Measurements from ENCODE around the gene PDE7B.

Gene PDE7B

GRCh38 chr6:136180704-136181511 lies 329.4 kb downstream of the PDE7B start:
- Histone ChIP-seq H3K9me3 (ENCODE audit: insufficient read depth, low read depth, low read length) (no peaks in the 10 kb centered on the region), H3K14ac (ENCODE audit: low read length) (no peak overlapping the region), H3K18ac (ENCODE audit: low read length) (no peak overlapping the region), H2AFZ (ENCODE audit: insufficient read depth, low read length, poor library complexity) (no peak overlapping the region), H2BK120ac (ENCODE audit: insufficient read depth, low read length, poor library complexity) (no peak overlapping the region), H2BK12ac (ENCODE audit: low read length) (no peak overlapping the region), H3K23ac (ENCODE audit: low read length) (no peak overlapping the region), H3K79me2 (ENCODE audit: control insufficient read depth, insufficient read depth, low read length, poor library complexity) (no peaks in the 10 kb centered on the region), H3K27ac (ENCODE audit: low read depth, low read length) (no peak overlapping the region), H3K27me3 (ENCODE audit: insufficient read depth, low read length) (no peaks in the 10 kb centered on the region), H4K8ac (ENCODE audit: low read depth, low read length) (no peak overlapping the region), H3K9ac (ENCODE audit: low read length) (no peak overlapping the region), H3K4ac (ENCODE audit: low read depth, low read length) (no peak overlapping the region), H3K36me3 (ENCODE audit: control insufficient read depth in 1 of 2, insufficient read depth in 2 of 2, low read length in 2 of 2) (no peaks in the 10 kb centered on the region), H2AK5ac (ENCODE audit: low read length) (no peak overlapping the region), H3K4me3 (ENCODE audit: low read depth, low read length) (no peak overlapping the region), H3K79me1 (ENCODE audit: low read length) (no peaks in the 10 kb centered on the region), H4K91ac (ENCODE audit: low read depth, low read length) (no peak overlapping the region), H3K4me1 (ENCODE audit: control insufficient read depth in 1 of 2, insufficient read depth in 2 of 2, low read length in 2 of 2) (no peaks in the 10 kb centered on the region), H3K4me2 (ENCODE audit: low read length) (no peak overlapping the region), H4K12ac (ENCODE audit: low read depth, low read length) (no peak overlapping the region), H2BK5ac (ENCODE audit: low read depth, low read length, poor library complexity) (no peak overlapping the region)
- no CpG with 5 or more reads among the region's 4 CpGs for WGBS (ENCODE audit: extremely low coverage, insufficient coverage, insufficient read length)
- no peak for DNase-seq

GRCh38 chr6:136181512-136181833 lies 330.0 kb downstream of the PDE7B start:
- Histone ChIP-seq H3K14ac (ENCODE audit: low read length) (no peak overlapping the region), H3K36me3 (ENCODE audit: control insufficient read depth in 1 of 2, insufficient read depth in 2 of 2, low read length in 2 of 2) (no peaks in the 10 kb centered on the region), H3K9ac (ENCODE audit: low read length) (no peak overlapping the region), H4K12ac (ENCODE audit: low read depth, low read length) (no peak overlapping the region), H3K4me1 (ENCODE audit: control insufficient read depth in 1 of 2, insufficient read depth in 2 of 2, low read length in 2 of 2) (no peaks in the 10 kb centered on the region), H3K79me2 (ENCODE audit: control insufficient read depth, insufficient read depth, low read length, poor library complexity) (no peaks in the 10 kb centered on the region), H2AK5ac (ENCODE audit: low read length) (no peak overlapping the region), H2AFZ (ENCODE audit: insufficient read depth, low read length, poor library complexity) (no peak overlapping the region), H4K8ac (ENCODE audit: low read depth, low read length) (no peak overlapping the region), H3K23ac (ENCODE audit: low read length) (no peak overlapping the region), H4K91ac (ENCODE audit: low read depth, low read length) (no peak overlapping the region), H3K27ac (ENCODE audit: low read depth, low read length) (no peak overlapping the region), H2BK12ac (ENCODE audit: low read length) (no peak overlapping the region), H2BK5ac (ENCODE audit: low read depth, low read length, poor library complexity) (no peak overlapping the region), H3K4me3 (ENCODE audit: low read depth, low read length) (no peak overlapping the region), H3K27me3 (ENCODE audit: insufficient read depth, low read length) (no peaks in the 10 kb centered on the region), H3K18ac (ENCODE audit: low read length) (no peak overlapping the region), H3K9me3 (ENCODE audit: insufficient read depth, low read depth, low read length) (no peaks in the 10 kb centered on the region), H3K4ac (ENCODE audit: low read depth, low read length) (no peak overlapping the region), H3K79me1 (ENCODE audit: low read length) (no peaks in the 10 kb centered on the region), H3K4me2 (ENCODE audit: low read length) (no peak overlapping the region), H2BK120ac (ENCODE audit: insufficient read depth, low read length, poor library complexity) (no peak overlapping the region)
- DNase-seq: no peak
- WGBS (ENCODE audit: extremely low coverage, insufficient coverage, insufficient read length): no CpG with 5 or more reads among the region's 1 CpG

GRCh38 chr6:136181861-136182260 lies 330.4 kb downstream of the PDE7B start:
- Histone ChIP-seq H4K91ac (ENCODE audit: low read depth, low read length) (no peak overlapping the region), H3K9me3 (ENCODE audit: insufficient read depth, low read depth, low read length) (no peaks in the 10 kb centered on the region), H3K36me3 (ENCODE audit: control insufficient read depth in 1 of 2, insufficient read depth in 2 of 2, low read length in 2 of 2) (no peaks in the 10 kb centered on the region), H4K12ac (ENCODE audit: low read depth, low read length) (no peak overlapping the region), H3K18ac (ENCODE audit: low read length) (no peak overlapping the region), H3K14ac (ENCODE audit: low read length) (no peak overlapping the region), H3K4me3 (ENCODE audit: low read depth, low read length) (no peak overlapping the region), H3K79me2 (ENCODE audit: control insufficient read depth, insufficient read depth, low read length, poor library complexity) (no peaks in the 10 kb centered on the region), H3K23ac (ENCODE audit: low read length) (no peak overlapping the region), H3K27me3 (ENCODE audit: insufficient read depth, low read length) (no peaks in the 10 kb centered on the region), H2BK5ac (ENCODE audit: low read depth, low read length, poor library complexity) (no peak overlapping the region), H2AK5ac (ENCODE audit: low read length) (no peak overlapping the region), H3K9ac (ENCODE audit: low read length) (no peak overlapping the region), H2BK12ac (ENCODE audit: low read length) (no peak overlapping the region), H3K4me2 (ENCODE audit: low read length) (no peak overlapping the region), H3K4ac (ENCODE audit: low read depth, low read length) (no peak overlapping the region), H2AFZ (ENCODE audit: insufficient read depth, low read length, poor library complexity) (no peak overlapping the region), H3K4me1 (ENCODE audit: control insufficient read depth in 1 of 2, insufficient read depth in 2 of 2, low read length in 2 of 2) (no peaks in the 10 kb centered on the region), H4K8ac (ENCODE audit: low read depth, low read length) (no peak overlapping the region), H3K79me1 (ENCODE audit: low read length) (no peaks in the 10 kb centered on the region), H2BK120ac (ENCODE audit: insufficient read depth, low read length, poor library complexity) (no peak overlapping the region), H3K27ac (ENCODE audit: low read depth, low read length) (no peak overlapping the region)
- no peak for DNase-seq
- WGBS (ENCODE audit: extremely low coverage, insufficient coverage, insufficient read length): no CpG with 5 or more reads among the region's 1 CpG

GRCh38 chr6:136184738-136185137 lies 333.2 kb downstream of the PDE7B start:
- H3K36me3 ChIP-seq (ENCODE audit: control insufficient read depth in 1 of 2, insufficient read depth in 2 of 2, low read length in 2 of 2): no peaks in the 10 kb centered on the region
- H2AK5ac ChIP-seq (ENCODE audit: low read length): no peak overlapping the region
- H4K8ac ChIP-seq (ENCODE audit: low read depth, low read length): no peak overlapping the region
- no peak overlapping the region for H2BK5ac ChIP-seq (ENCODE audit: low read depth, low read length, poor library complexity)
- no peak overlapping the region for H3K23ac ChIP-seq (ENCODE audit: low read length)
- WGBS (ENCODE audit: extremely low coverage, insufficient coverage, insufficient read length): no CpG with 5 or more reads among the region's 1 CpG
- no peaks in the 10 kb centered on the region for H3K79me2 ChIP-seq (ENCODE audit: control insufficient read depth, insufficient read depth, low read length, poor library complexity)
- H2BK120ac ChIP-seq (ENCODE audit: insufficient read depth, low read length, poor library complexity): no peak overlapping the region
- no peak overlapping the region for H3K4me2 ChIP-seq (ENCODE audit: low read length)
- H3K4me3 ChIP-seq (ENCODE audit: low read depth, low read length): no peak overlapping the region
- H4K91ac ChIP-seq (ENCODE audit: low read depth, low read length): no peak overlapping the region
- H3K18ac ChIP-seq (ENCODE audit: low read length): no peak overlapping the region
- no peaks in the 10 kb centered on the region for H3K79me1 ChIP-seq (ENCODE audit: low read length)
- H4K12ac ChIP-seq (ENCODE audit: low read depth, low read length): no peak overlapping the region
- H3K27ac ChIP-seq (ENCODE audit: low read depth, low read length): no peak overlapping the region
- H3K4ac ChIP-seq (ENCODE audit: low read depth, low read length): no peak overlapping the region
- H3K9ac ChIP-seq (ENCODE audit: low read length): no peak overlapping the region
- no peak overlapping the region for H2BK12ac ChIP-seq (ENCODE audit: low read length)
- H3K4me1 ChIP-seq (ENCODE audit: control insufficient read depth in 1 of 2, insufficient read depth in 2 of 2, low read length in 2 of 2): no peaks in the 10 kb centered on the region
- DNase-seq: no peak
- H3K27me3 ChIP-seq (ENCODE audit: insufficient read depth, low read length): no peaks in the 10 kb centered on the region
- H3K14ac ChIP-seq (ENCODE audit: low read length): no peak overlapping the region
- no peaks in the 10 kb centered on the region for H3K9me3 ChIP-seq (ENCODE audit: insufficient read depth, low read depth, low read length)
- H2AFZ ChIP-seq (ENCODE audit: insufficient read depth, low read length, poor library complexity): no peak overlapping the region
